PC-3 (cell line): Measurements from ENCODE around the gene POLR3G. TPM values are rescaled to one million over a fixed set of nuclear protein-coding genes. Genes with fewer than 3 reads are reported as not detected.
A peak's percentile ranks its signal among the peaks of the same experiment; 100 is the strongest.

Experiments
- ATAC-seq: fragments of 200-7000 bp; cut with Tn5 transposase; 2 replicates; pipeline ENCODE4 v1.9.1; 2020; ENCODE audit warnings: mild to moderate bottlenecking, moderate library complexity
- BruUV-seq: library from RNA; stranded (reverse); fragments of 400-500 nt; replicated peaks from 2 replicates; lab custom pipeline; 2021; lab: Mats Ljungman, UMichigan
- CTCF ChIA-PET: fragments of 300-600 bp; sonication (Branson Sonifier 250); formaldehyde crosslinking; loops from one replicate; lab custom pipeline; 2022; ENCODE audit warnings: antibody characterized with exemption; lab: Charles Lee
- POLR2A ChIA-PET: fragments of 300-600 bp; sonication (Branson Sonifier 250); formaldehyde crosslinking; loops from one replicate; lab custom pipeline; 2022; ENCODE audit warnings: antibody characterized with exemption; ENCODE audit not compliant: unreplicated experiment; lab: Charles Lee
- DNase-seq: peaks from one replicate; pipeline ENCODE4 v3.0.0-alpha.2; 2015
- H2AFZ ChIP-seq: fragments of 300-600 bp; sonication (generic); 2 replicates; pipeline ENCODE4 v1.6.0; 2016; ENCODE audit warnings: antibody characterized with exemption, low read length
- H3F3A ChIP-seq: fragments of 300-600 bp; sonication (generic); one replicate; pipeline ENCODE4 v1.6.0; 2017; ENCODE audit warnings: antibody characterized with exemption, low read length, control low read depth, mild to moderate bottlenecking; ENCODE audit not compliant: unreplicated experiment
- H3K27ac ChIP-seq: fragments of 300-600 bp; sonication (generic); 2 replicates; pipeline ENCODE4 v1.5.1; 2016; ENCODE audit warnings: mild to moderate bottlenecking, low read length
- H3K27me3 ChIP-seq: fragments of 300-600 bp; sonication (generic); 2 replicates; pipeline ENCODE4 v1.6.1; 2016; ENCODE audit warnings: low read length, mixed read lengths
- H3K36me3 ChIP-seq: fragments of 300-600 bp; sonication (generic); 2 replicates; pipeline ENCODE4 v1.6.1; 2016; ENCODE audit warnings: low read depth, mixed run types, low read length, mixed read lengths
- H3K4me1 ChIP-seq: fragments of 300-600 bp; sonication (generic); 2 replicates; pipeline ENCODE4 v1.5.1; 2016; ENCODE audit warnings: low read length; ENCODE audit not compliant: insufficient read depth
- H3K4me2 ChIP-seq: fragments of 300-600 bp; sonication (generic); 2 replicates; pipeline ENCODE4 v1.6.0; 2016; ENCODE audit warnings: low read length
- H3K4me3 ChIP-seq: fragments of 300-600 bp; sonication (generic); 2 replicates; pipeline ENCODE4 v1.5.1; 2016; ENCODE audit warnings: mild to moderate bottlenecking, low read length, mixed read lengths
- H3K79me2 ChIP-seq: fragments of 300-600 bp; sonication (generic); 2 replicates; pipeline ENCODE4 v1.6.1; 2017; ENCODE audit warnings: low read length, mixed read lengths
- H3K9ac ChIP-seq: fragments of 300-600 bp; sonication (generic); 2 replicates; pipeline ENCODE4 v1.6.0; 2016; ENCODE audit warnings: mild to moderate bottlenecking, low read length
- H3K9me2 ChIP-seq: fragments of 300-600 bp; sonication (generic); replicated peaks from 2 replicates; pipeline ENCODE4 v1.6.1; 2016; ENCODE audit warnings: mixed run types, low read length, mixed read lengths
- H3K9me3 ChIP-seq: fragments of 300-600 bp; sonication (generic); 2 replicates; pipeline ENCODE4 v1.6.1; 2016; ENCODE audit warnings: low read length, mixed read lengths
- H4K20me1 ChIP-seq: fragments of 300-600 bp; sonication (generic); 2 replicates; pipeline ENCODE4 v1.6.1; 2016; ENCODE audit warnings: low read length, mixed read lengths
- CTCF ChIP-seq: fragments of 300-600 bp; sonication (generic); conservative IDR thresholded peaks from 2 replicates; pipeline ENCODE4 v1.5.1; 2017; ENCODE audit warnings: antibody characterized with exemption, low read depth, mild to moderate bottlenecking, low read length
- EZH2 ChIP-seq: fragments of 300-600 bp; sonication (generic); IDR thresholded peaks from one replicate; pipeline ENCODE4 v1.6.1; 2017; ENCODE audit warnings: antibody characterized with exemption, mild to moderate bottlenecking, low read length; ENCODE audit not compliant: unreplicated experiment
- EZH2phosphoT487 ChIP-seq: fragments of 300-600 bp; sonication (generic); IDR thresholded peaks from 2 replicates; pipeline ENCODE4 v1.6.1; 2018; ENCODE audit warnings: mild to moderate bottlenecking, antibody characterized with exemption, low read length, borderline replicate concordance
- intact Hi-C: fragments of 100-400 bp; cut with micrococcal nuclease; formaldehyde crosslinking; loops from 2 replicates; pipeline ENCODE4 v1.9.0; 2023
- total RNA-seq: library from RNA; depleted of rRNA; stranded (reverse); fragments of >200 nt; gene quantifications from 2 replicates; pipeline ENCODE4 v1.2.3, GENCODE V29; 2014

The POLR3G gene
- total RNA-seq, 1 experiment from 2014 or later, result 42.2 TPM

GRCh38 chr5:90446961-90447360, 27.7 kb upstream of the POLR3G start:
- intact Hi-C loops, result no loop called here
- no peak overlapping the region for H3K9ac ChIP-seq
- no peak overlapping the region for H2AFZ ChIP-seq
- ChIA-PET CTCF (no interaction called here), POLR2A (no interaction called here)
- no peak overlapping the region for H3K4me2 ChIP-seq
- no peaks in the 10 kb centered on the region for H4K20me1 ChIP-seq
- TF ChIP-seq EZH2 (no peak), EZH2phosphoT487 (no peak), CTCF (no peak)
- H3K4me1 ChIP-seq, result no peaks in the 10 kb centered on the region
- no peak for ATAC-seq
- H3K9me3 ChIP-seq, result no peaks in the 10 kb centered on the region
- no peak overlapping the region for H3K4me3 ChIP-seq
- H3K27ac ChIP-seq, result no peak overlapping the region
- no peaks in the 10 kb centered on the region for H3K36me3 ChIP-seq
- no peaks in the 10 kb centered on the region for H3F3A ChIP-seq
- H3K9me2 ChIP-seq, result no peaks in the 10 kb centered on the region
- no peak for DNase-seq
- no peaks in the 10 kb centered on the region for H3K27me3 ChIP-seq
- BruUV-seq, result no TSS peak
- no peaks in the 10 kb centered on the region for H3K79me2 ChIP-seq

DNA sequence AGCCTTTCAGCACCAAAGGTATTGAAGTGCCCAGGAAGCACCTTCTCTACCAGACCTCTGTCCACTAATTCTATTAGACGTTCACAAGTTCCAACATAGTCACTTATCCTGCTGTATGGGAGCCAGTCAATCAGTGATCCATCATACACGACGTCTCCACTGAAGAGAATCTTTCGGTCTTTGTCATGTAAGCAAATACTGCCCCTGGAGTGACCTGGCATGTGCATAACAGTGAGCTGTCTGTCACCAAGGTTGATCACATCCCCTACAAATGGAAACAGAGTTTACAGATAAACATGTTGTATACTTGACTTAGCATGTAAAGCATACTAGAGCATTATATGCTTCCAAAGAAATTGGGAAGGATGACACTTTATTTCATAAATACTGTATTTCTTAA, 13.4 kb upstream of the POLR3G start:
- no peak for TF ChIP-seq EZH2
- no peak for TF ChIP-seq EZH2phosphoT487
- no peak for TF ChIP-seq CTCF
- H3K4me3 ChIP-seq, result no peak overlapping the region
- no peaks in the 10 kb centered on the region for H3F3A ChIP-seq
- H4K20me1 ChIP-seq, result no peaks in the 10 kb centered on the region
- ChIA-PET CTCF (no interaction called here), POLR2A (no interaction called here)
- ATAC-seq (no peak), DNase-seq (no peak)
- BruUV-seq, result no TSS peak
- no peaks in the 10 kb centered on the region for H3K9me2 ChIP-seq
- peaks cover 3% of the 10 kb centered on the region; the same call in 1 of the 2 replicates for H3K36me3 ChIP-seq
- no peak overlapping the region for H2AFZ ChIP-seq
- no peaks in the 10 kb centered on the region for H3K4me1 ChIP-seq
- no peak overlapping the region for H3K4me2 ChIP-seq
- no peak overlapping the region for H3K27ac ChIP-seq
- H3K9me3 ChIP-seq, result no peaks in the 10 kb centered on the region
- intact Hi-C loops, result no loop called here
- H3K9ac ChIP-seq, result no peak overlapping the region
- peaks cover 10% of the 10 kb centered on the region for H3K79me2 ChIP-seq
- no peaks in the 10 kb centered on the region for H3K27me3 ChIP-seq

GRCh38 chr5:90472783-90473395, 1.8 kb upstream of the POLR3G start:
- Histone ChIP-seq H3K27me3 (no peaks in the 10 kb centered on the region), H3K4me1 (peaks cover 25% of the 10 kb centered on the region), H4K20me1 (no peaks in the 10 kb centered on the region), H3K27ac (no peak overlapping the region), H3K9me3 (no peaks in the 10 kb centered on the region), H3K79me2 (peaks cover 81% of the 10 kb centered on the region), H3K4me2 (peak overlapping the region; percentile 90), H3K36me3 (no peaks in the 10 kb centered on the region), H3F3A (no peaks in the 10 kb centered on the region), H2AFZ (peak overlapping the region; percentile 89), H3K4me3 (peak overlapping the region; percentile 94), H3K9me2 (no peaks in the 10 kb centered on the region), H3K9ac (peak overlapping the region; percentile 85)
- CTCF ChIA-PET, result interaction anchor here (0.6 kb wide), 1 partner anchor 56 kb away, joined by 4 read pairs; the partner anchor contains the start of gene LYSMD3
- ATAC-seq, result peak; percentile 0; the same call in 1 of the 2 replicates
- TF ChIP-seq EZH2, result no peak
- no peak for DNase-seq
- intact Hi-C loops, result no loop called here
- BruUV-seq, result no TSS peak
- POLR2A ChIA-PET, result interaction anchor here (0.6 kb wide), 1 partner anchor 62 kb away, joined by 3 read pairs; no protein-coding TSS in a partner anchor
